ENCODE data around the gene YAF2.

YAF2 gene

GRCh38 chr12:42178101-42178500 is 59.9 kb downstream of the YAF2 start:
- Histone ChIP-seq H3K4me3 (ENCODE audit: low read length) (no peak overlapping the region), H3K36me3 (ENCODE audit: insufficient read depth, low read length) (peaks cover 6% of the 10 kb centered on the region), H2AFZ (ENCODE audit: low read depth, low read length) (no peak overlapping the region), H3K27me3 (ENCODE audit: insufficient read depth, low read length) (no peaks in the 10 kb centered on the region), H3K4me1 (ENCODE audit: insufficient read depth, low read length) (no peaks in the 10 kb centered on the region), H3K9me3 (ENCODE audit: low read length) (peaks cover 6% of the 10 kb centered on the region)

DNA sequence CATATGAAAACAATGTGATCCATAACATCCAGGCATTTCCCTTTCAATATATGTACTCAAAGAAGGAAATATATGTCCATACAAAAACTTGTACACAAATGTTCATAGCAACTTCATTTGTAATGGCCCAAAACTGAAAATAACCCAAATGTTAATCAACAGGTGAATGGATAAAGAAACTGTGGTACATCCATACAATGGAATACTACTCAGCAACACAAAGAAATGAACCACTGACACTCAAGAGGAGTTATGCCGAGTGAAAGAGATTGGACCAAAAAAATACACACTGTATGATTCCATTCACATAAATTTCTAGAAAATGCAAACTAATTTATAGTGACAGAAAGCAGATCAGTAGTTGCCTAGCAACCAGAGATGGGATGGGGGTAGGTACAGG is 63.1 kb downstream of the YAF2 start:
- no peaks in the 10 kb centered on the region for H3K27me3 ChIP-seq (ENCODE audit: insufficient read depth, low read length)
- no peak overlapping the region for H2AFZ ChIP-seq (ENCODE audit: low read depth, low read length)
- peaks cover 6% of the 10 kb centered on the region for H3K9me3 ChIP-seq (ENCODE audit: low read length)
- H3K36me3 ChIP-seq (ENCODE audit: insufficient read depth, low read length): peaks cover 6% of the 10 kb centered on the region
- H3K4me1 ChIP-seq (ENCODE audit: insufficient read depth, low read length): no peaks in the 10 kb centered on the region
- no peak overlapping the region for H3K4me3 ChIP-seq (ENCODE audit: low read length)

- Histone ChIP-seq H2AFZ (ENCODE audit: low read depth, low read length) (no peak overlapping the region), H3K27me3 (ENCODE audit: insufficient read depth, low read length) (no peaks in the 10 kb centered on the region), H3K4me3 (ENCODE audit: low read length) (no peak overlapping the region), H3K36me3 (ENCODE audit: insufficient read depth, low read length) (peaks cover 6% of the 10 kb centered on the region), H3K4me1 (ENCODE audit: insufficient read depth, low read length) (no peaks in the 10 kb centered on the region), H3K9me3 (ENCODE audit: low read length) (peaks cover 6% of the 10 kb centered on the region)
These were observed 64.0 kb downstream of the YAF2 start for GRCh38 chr12:42173961-42174521.

DNA sequence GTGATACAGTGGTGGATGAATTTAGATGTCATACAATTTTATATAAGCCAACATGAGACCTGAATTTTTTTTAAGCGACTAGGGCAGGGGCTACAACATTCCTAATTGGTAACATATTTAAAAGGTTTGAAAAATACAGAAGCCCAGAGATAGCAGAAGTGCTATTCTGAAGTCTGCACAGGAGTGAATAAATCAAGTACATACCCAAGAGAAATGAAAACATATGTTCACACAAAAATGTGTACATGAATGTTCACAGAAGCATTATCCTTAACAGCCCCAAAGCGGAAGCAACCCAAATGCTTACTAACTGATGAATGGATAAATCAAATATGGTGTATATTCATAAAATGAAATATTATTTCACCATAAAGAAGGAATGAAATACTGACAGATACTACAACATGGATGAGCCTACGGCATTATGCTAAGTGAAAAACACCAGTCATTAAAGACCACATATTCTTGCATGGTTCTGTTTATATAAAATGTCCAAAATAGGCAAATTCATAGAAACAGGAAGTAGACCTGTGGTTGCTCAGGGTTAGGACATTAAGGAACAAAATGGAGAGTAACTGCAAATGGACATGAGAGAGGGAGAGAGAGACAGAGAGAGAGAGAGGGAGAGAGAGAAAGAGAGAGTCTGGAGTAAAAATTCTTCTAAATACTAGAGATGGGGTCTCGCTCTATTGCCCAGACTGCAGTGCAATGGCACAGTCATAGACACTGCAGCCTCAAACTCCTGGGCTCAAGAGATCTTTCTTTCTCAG is 65.4 kb downstream of the YAF2 start:
- no peak overlapping the region for H3K4me3 ChIP-seq (ENCODE audit: low read length)
- H3K27me3 ChIP-seq (ENCODE audit: insufficient read depth, low read length): no peaks in the 10 kb centered on the region
- no peaks in the 10 kb centered on the region for H3K4me1 ChIP-seq (ENCODE audit: insufficient read depth, low read length)
- no peak overlapping the region for H2AFZ ChIP-seq (ENCODE audit: low read depth, low read length)
- H3K9me3 ChIP-seq (ENCODE audit: low read length): peaks cover 6% of the 10 kb centered on the region
- peaks cover 6% of the 10 kb centered on the region for H3K36me3 ChIP-seq (ENCODE audit: insufficient read depth, low read length)

DNA sequence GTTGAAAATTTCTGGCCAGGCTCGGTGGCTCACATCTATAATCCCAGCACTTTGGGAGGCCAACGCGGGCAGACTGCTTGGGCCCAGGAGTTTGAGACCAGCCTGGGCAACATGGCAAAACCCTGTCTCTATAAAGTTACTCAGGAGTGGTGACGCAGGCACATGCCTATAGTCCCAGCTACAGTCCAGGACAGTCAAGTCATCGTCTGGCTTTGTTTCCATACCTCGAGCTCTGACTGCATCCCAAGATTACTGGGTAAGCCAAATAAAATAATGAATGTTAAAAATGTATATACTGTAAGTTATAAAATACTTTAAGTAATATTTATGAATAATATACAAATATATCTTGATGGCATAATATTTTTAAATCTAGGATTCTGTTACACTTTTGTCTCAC is 70.3 kb downstream of the YAF2 start:
- Histone ChIP-seq H3K9me3 (ENCODE audit: low read length) (no peaks in the 10 kb centered on the region), H3K27me3 (ENCODE audit: insufficient read depth, low read length) (no peaks in the 10 kb centered on the region), H2AFZ (ENCODE audit: low read depth, low read length) (no peak overlapping the region), H3K4me3 (ENCODE audit: low read length) (no peak overlapping the region), H3K4me1 (ENCODE audit: insufficient read depth, low read length) (no peaks in the 10 kb centered on the region), H3K36me3 (ENCODE audit: insufficient read depth, low read length) (no peaks in the 10 kb centered on the region)

GRCh38 chr12:42166501-42166900 is 71.5 kb downstream of the YAF2 start:
- H3K36me3 ChIP-seq (ENCODE audit: insufficient read depth, low read length): peaks cover under 1% of the 10 kb centered on the region
- H3K27me3 ChIP-seq (ENCODE audit: insufficient read depth, low read length): no peaks in the 10 kb centered on the region
- H2AFZ ChIP-seq (ENCODE audit: low read depth, low read length): no peak overlapping the region
- no peaks in the 10 kb centered on the region for H3K9me3 ChIP-seq (ENCODE audit: low read length)
- no peaks in the 10 kb centered on the region for H3K4me1 ChIP-seq (ENCODE audit: insufficient read depth, low read length)
- no peak overlapping the region for H3K4me3 ChIP-seq (ENCODE audit: low read length)

GRCh38 chr12:42163913-42164312 is 74.1 kb downstream of the YAF2 start:
- peaks cover 21% of the 10 kb centered on the region for H3K36me3 ChIP-seq (ENCODE audit: insufficient read depth, low read length)
- H3K27me3 ChIP-seq (ENCODE audit: insufficient read depth, low read length): no peaks in the 10 kb centered on the region
- H3K4me1 ChIP-seq (ENCODE audit: insufficient read depth, low read length): no peaks in the 10 kb centered on the region
- no peaks in the 10 kb centered on the region for H3K9me3 ChIP-seq (ENCODE audit: low read length)
- H2AFZ ChIP-seq (ENCODE audit: low read depth, low read length): no peak overlapping the region
- H3K4me3 ChIP-seq (ENCODE audit: low read length): no peak overlapping the region

DNA sequence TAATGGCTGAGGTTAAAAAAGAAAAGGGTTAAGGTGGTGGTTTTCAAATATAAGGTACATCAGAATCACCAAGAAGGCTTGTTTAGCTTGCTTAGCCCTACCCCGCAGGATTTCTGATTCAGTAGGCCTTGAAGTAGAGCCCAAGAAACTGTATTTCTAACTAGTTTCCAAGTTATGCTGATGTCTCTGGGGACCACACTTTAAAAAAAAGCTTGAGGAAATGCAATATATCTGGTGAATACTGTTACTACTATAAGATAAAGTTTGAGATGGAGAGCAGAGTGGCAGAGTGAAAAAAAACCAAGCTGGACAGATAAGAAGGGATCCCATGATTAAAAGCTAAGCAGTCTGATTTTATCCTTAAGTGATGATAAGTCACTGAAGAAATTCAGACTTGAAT is 75.1 kb downstream of the YAF2 start:
- Histone ChIP-seq H3K27me3 (ENCODE audit: insufficient read depth, low read length) (no peaks in the 10 kb centered on the region), H2AFZ (ENCODE audit: low read depth, low read length) (no peak overlapping the region), H3K4me1 (ENCODE audit: insufficient read depth, low read length) (no peaks in the 10 kb centered on the region), H3K4me3 (ENCODE audit: low read length) (no peak overlapping the region), H3K9me3 (ENCODE audit: low read length) (no peaks in the 10 kb centered on the region), H3K36me3 (ENCODE audit: insufficient read depth, low read length) (peaks cover 25% of the 10 kb centered on the region)

DNA sequence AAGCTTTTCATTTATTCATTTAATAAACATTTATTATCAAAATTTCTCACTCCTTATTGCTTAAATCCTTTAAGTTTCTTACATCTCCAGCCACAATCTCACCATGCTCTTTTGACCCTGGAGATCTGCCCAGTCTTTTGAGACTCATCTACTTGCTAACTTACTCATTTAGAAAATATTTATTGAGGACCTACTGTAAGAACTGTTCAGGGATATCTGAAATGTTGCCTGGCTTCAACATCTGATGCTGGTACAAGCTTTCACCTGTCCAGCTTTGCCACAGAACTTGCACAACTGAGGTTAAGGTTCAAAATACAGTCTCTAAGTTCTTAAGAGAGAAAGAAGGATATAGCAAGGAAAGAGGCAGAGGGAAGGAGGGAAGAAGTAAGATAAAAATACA is 75.9 kb downstream of the YAF2 start:
- H2AFZ ChIP-seq (ENCODE audit: low read depth, low read length): no peak overlapping the region
- H3K4me3 ChIP-seq (ENCODE audit: low read length): no peak overlapping the region
- no peaks in the 10 kb centered on the region for H3K4me1 ChIP-seq (ENCODE audit: insufficient read depth, low read length)
- no peaks in the 10 kb centered on the region for H3K27me3 ChIP-seq (ENCODE audit: insufficient read depth, low read length)
- peaks cover 25% of the 10 kb centered on the region for H3K36me3 ChIP-seq (ENCODE audit: insufficient read depth, low read length)
- no peaks in the 10 kb centered on the region for H3K9me3 ChIP-seq (ENCODE audit: low read length)

DNA sequence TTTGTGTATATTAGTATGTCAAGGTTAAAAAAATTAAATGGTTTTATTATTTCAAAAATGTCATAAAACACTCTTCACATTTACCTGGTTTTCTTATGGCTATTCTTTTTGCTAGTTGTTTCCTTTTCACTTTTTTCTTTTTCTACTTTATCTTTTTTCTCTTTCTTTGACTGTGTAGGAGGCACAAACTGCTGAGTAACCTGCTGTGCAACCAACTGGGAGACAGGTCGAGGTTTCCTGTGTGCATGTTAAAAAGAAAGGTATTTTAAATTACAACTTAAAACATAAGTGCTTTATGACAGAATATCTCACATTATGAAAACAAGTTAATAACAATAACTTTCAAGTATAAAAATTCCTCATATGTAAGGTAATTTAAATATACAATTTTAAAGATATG is 76.5 kb downstream of the YAF2 start:
- H3K36me3 ChIP-seq (ENCODE audit: insufficient read depth, low read length): peaks cover 25% of the 10 kb centered on the region
- H3K4me1 ChIP-seq (ENCODE audit: insufficient read depth, low read length): no peaks in the 10 kb centered on the region
- H2AFZ ChIP-seq (ENCODE audit: low read depth, low read length): no peak overlapping the region
- no peaks in the 10 kb centered on the region for H3K9me3 ChIP-seq (ENCODE audit: low read length)
- no peak overlapping the region for H3K4me3 ChIP-seq (ENCODE audit: low read length)
- no peaks in the 10 kb centered on the region for H3K27me3 ChIP-seq (ENCODE audit: insufficient read depth, low read length)

DNA sequence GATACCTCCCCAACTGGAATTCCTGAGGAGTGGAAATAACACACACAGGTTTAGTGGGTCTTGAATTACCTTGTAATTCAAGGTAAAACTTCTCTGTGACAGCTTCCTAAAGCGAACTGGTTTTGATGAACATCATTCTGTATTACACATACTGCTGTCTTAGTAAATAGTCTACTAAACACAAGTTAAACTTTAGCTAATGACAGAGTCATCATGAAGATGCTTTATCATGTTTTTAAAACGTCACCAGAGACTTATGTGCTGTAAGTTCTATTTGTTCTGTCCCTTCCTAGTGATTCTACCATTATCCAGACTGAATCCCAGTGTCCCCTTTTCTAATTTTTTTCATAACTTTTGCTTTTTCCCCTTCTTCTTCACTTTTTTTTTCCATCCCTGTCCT is 81.8 kb downstream of the YAF2 start:
- no peak overlapping the region for H2AFZ ChIP-seq (ENCODE audit: low read depth, low read length)
- H3K4me3 ChIP-seq (ENCODE audit: low read length): no peak overlapping the region
- no peaks in the 10 kb centered on the region for H3K4me1 ChIP-seq (ENCODE audit: insufficient read depth, low read length)
- H3K9me3 ChIP-seq (ENCODE audit: low read length): no peaks in the 10 kb centered on the region
- H3K36me3 ChIP-seq (ENCODE audit: insufficient read depth, low read length): peaks cover 21% of the 10 kb centered on the region
- no peaks in the 10 kb centered on the region for H3K27me3 ChIP-seq (ENCODE audit: insufficient read depth, low read length)

DNA sequence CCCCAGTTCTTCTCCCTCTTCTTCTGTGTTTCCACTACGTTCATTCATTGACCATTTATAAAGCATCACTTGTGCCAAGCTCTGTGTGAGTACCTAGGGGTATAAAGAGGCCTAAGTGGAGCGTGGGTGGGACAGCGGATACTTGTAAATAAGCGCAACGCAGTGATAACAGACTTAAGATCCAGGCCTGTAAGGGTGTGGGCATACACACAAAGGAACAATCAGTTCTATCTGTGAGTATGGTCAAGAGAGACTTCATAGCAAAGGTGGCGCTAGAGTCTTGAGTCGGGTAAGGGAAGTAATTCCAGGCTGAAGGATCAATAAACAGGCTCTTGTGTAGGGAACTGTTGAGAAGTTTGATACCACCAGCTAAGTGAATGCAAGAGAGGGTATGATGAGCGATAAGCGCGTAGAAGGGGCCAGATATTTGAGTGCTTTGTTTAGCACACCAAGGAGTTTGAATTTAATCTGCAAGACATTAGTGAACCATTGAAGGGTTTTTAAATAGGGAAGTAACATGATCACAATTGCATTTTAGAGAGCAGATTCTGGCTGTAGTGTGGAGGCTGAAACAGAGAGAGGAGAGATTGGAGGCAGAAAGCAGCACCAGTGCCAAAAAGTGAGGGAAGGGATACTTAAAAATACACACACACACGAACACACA is 92.4 kb downstream of the YAF2 start:
- Histone ChIP-seq H3K9me3 (ENCODE audit: low read length) (no peaks in the 10 kb centered on the region), H3K4me1 (ENCODE audit: insufficient read depth, low read length) (peaks cover 16% of the 10 kb centered on the region), H3K36me3 (ENCODE audit: insufficient read depth, low read length) (no peaks in the 10 kb centered on the region), H2AFZ (ENCODE audit: low read depth, low read length) (peak overlapping the region; percentile 68), H3K4me3 (ENCODE audit: low read length) (peak overlapping the region; percentile 78), H3K27me3 (ENCODE audit: insufficient read depth, low read length) (no peaks in the 10 kb centered on the region)

DNA sequence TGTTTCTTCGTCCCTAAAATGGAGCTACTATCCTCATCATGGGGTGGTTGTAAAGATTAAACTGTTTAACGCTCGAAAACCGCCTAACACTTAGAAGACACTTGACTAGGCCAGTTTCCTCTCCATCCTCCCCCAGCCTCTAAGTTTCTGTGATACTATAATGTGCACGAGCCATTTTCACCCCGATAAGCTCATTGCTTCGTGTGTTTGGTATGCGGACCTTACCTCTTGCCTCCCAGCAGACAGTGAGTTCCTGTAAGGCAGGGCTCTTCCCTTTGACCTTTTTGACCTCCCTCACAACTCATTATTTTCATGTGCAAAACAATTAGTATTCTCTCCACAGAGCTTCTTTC is 92.9 kb downstream of the YAF2 start:
- Histone ChIP-seq H2AFZ (ENCODE audit: low read depth, low read length) (peak overlapping the region; percentile 68), H3K9me3 (ENCODE audit: low read length) (no peaks in the 10 kb centered on the region), H3K4me3 (ENCODE audit: low read length) (peak overlapping the region; percentile 78), H3K4me1 (ENCODE audit: insufficient read depth, low read length) (peaks cover 16% of the 10 kb centered on the region), H3K27me3 (ENCODE audit: insufficient read depth, low read length) (no peaks in the 10 kb centered on the region), H3K36me3 (ENCODE audit: insufficient read depth, low read length) (no peaks in the 10 kb centered on the region)

Data from neuron (in vitro differentiated cells).